GM12875 (cell line): ENCODE data around the gene SAMD10.

ENCODE experiments used
- H3K4me3 ChIP-seq: one replicate; pipeline ENCODE4 v1.5.1; 2011; ENCODE audit warnings: low read depth, low read length, control low read depth
- TF ChIP-seq, protein P1 (sequence below): IDR thresholded peaks from 2 replicates; pipeline ENCODE4 v1.5.1; 2011; ENCODE audit warnings: low read depth, mild to moderate bottlenecking, control low read depth, inconsistent platforms, low read length, moderate library complexity, borderline replicate concordance; ENCODE audit not compliant: insufficient read depth

The SAMD10 gene

GRCh38 chr20:63945921-63946920 lies 33.2 kb downstream of the SAMD10 start:
- TF ChIP-seq, protein P1, sequence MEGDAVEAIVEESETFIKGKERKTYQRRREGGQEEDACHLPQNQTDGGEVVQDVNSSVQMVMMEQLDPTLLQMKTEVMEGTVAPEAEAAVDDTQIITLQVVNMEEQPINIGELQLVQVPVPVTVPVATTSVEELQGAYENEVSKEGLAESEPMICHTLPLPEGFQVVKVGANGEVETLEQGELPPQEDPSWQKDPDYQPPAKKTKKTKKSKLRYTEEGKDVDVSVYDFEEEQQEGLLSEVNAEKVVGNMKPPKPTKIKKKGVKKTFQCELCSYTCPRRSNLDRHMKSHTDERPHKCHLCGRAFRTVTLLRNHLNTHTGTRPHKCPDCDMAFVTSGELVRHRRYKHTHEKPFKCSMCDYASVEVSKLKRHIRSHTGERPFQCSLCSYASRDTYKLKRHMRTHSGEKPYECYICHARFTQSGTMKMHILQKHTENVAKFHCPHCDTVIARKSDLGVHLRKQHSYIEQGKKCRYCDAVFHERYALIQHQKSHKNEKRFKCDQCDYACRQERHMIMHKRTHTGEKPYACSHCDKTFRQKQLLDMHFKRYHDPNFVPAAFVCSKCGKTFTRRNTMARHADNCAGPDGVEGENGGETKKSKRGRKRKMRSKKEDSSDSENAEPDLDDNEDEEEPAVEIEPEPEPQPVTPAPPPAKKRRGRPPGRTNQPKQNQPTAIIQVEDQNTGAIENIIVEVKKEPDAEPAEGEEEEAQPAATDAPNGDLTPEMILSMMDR = no peak
- no peak overlapping the region for H3K4me3 ChIP-seq

- no peak overlapping the region for H3K4me3 ChIP-seq
- TF ChIP-seq, protein P1 = no peak
Observed at GRCh38 chr20:63945031-63945658, 34.3 kb downstream of the SAMD10 start.

DNA sequence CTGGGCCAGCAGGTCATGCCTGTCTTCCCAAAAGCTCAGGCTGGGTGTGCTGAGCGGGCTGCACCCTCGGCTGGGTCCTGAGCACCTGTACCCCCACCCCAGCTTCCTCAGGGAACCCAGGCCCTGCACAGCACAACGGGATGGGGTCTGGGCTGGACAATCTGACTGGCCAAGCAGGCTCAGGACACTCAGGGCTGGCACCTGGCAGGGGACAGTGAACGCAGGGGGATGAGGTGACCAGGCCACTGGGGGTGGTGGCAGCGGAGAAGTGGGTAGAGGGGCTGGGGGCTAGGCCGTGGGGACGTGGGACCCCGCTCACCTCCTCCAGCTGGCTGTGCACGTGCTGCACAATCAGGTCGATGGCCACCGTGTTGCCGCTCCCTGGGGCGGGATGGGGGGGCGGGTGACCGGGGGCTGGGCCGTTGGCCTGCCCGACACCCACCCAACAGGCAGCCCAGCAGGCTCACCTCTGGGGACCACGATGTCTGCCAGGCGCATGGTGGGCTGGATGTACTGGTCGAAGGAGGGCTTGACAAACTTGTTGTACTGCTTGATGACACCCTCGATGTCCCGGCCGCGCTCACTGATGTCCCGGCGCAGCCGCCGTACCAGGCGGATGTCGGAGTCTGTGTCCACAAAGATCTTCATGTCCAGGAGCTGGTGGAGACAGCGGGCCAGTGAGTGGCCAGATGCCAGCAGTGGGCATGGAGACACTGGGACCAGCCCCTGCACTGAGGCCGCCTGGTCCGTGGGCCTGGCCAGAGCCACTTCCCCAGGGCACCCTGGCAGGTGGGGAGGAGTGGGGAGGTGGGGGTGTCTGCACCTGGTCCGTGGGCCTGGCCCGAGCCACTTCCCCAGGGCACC lies 35.1 kb downstream of the SAMD10 start:
- H3K4me3 ChIP-seq = no peak overlapping the region
- TF ChIP-seq, protein P1 = no peak

GRCh38 chr20:63943808-63944077 lies 35.7 kb downstream of the SAMD10 start:
- no peak overlapping the region for H3K4me3 ChIP-seq
- TF ChIP-seq, protein P1 = no peak

DNA sequence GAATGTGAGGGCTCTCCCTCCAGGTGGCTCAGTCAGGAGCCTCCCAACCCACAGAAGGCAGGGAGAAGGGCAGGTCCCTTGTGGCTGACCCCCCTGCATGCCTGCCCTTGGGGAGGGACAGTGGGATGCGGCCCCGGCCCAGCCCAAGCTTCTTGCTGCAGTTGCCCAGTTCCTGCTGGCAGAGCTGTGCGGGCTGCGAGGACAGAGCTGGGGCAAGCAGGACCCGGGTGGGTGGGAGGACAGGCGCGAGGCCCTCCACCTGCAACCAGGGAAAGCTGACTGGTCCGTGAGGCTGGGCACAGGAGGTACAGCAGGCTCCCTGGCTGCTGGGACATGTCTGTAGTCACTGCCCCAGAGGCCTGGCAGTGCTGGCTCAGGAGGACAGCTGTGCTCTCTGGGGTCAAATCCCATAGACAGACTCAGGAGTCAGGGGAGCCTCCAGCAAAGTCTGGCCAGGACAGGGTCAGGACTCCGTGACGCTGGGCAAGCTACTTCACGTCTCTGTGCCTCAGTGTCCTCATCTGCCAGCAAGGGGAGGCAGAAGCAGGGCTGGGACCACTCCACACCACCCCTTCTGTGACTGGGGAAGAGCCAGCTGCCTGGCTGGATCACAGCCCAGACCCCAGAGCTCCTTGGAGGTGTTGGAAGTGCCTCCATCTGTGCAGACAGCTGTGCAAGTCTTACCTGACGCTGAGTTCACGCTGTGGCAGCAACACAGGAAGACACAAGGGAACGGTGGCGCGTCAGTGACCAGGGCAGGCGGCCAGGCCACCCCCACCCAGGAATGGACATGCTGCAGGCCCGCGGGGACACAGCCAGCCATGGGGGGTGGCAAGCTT lies 36.3 kb downstream of the SAMD10 start:
- no peak overlapping the region for H3K4me3 ChIP-seq
- TF ChIP-seq, protein P1 = no peak

DNA sequence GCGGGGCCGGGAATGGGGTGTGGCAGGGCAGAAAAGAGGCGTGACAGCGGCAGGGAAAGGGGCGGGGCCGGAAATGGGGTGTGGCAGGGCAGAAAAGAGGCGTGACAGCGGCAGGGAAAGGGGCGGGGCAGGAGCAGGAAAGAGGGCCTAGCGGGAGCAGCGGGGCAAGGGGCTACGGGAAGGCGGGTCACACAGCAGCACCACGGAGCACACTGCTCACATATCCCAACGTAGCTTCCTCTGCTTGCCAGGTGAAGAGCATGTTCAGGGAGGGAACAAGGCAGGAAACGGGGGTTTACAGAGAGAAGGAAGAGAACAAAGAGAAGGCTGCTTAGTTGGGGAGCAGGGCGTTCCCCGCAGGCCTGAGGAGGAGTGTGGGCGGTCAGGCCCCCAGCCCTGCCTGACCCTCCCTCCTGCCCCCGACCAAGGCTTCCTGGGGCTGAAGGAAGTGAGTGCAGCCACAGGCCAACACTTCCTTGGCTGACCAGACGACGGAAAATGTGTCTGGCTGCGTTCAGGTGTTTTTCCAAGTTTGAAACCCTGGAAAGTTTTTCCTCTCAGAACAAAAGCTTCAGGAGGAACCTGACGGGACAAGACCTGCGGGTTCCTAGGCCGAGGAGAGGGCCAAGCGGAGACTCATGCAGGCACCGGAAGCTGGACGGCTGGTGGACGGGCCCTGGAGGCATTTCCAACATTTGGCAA lies 37.0 kb downstream of the SAMD10 start:
- TF ChIP-seq, protein P1 = no peak

More for the DNA sequence above, 37.0 kb downstream of the SAMD10 start:
- H3K4me3 ChIP-seq = no peak overlapping the region
